ENCODE results near the gene SARDH.
A peak's percentile ranks its signal among the peaks of the same experiment; 100 is the strongest.
"Not testable (repeated sequence)": the region's sequence is repeated elsewhere in the genome, so short reads cannot be mapped to it uniquely, and the experiment has no call there.

The SARDH gene

DNA sequence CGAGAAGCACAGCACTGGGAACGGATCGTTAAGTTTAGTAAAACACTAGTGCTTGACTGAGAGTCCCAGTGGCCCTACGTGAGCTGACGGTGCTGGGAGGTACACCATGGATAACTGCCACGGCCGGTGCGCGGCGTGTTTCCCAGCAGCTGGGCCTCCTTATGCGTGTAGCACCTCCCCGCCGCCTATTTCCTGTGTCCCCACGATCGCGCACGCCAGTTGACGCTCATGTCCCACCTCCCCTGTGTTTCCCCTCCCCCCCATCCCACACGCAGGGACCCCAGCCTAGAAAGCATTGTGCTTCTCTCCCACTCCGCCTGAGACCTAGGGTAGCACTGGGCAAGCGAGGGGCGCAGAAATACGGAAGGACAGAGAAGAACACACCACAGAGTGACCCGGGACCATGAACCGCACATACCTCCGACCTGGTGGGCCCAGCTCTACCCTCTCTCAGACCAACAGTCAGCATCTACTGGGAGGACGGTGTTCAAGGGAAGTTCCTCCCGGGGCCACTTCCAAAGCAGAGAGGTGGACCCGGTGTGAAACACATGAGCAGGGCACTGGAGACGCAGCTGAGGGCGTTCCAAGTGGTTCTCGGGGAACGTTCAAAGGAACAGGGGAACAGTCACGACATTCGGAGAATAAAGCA lies 56.4 kb downstream of the SARDH start:
- DNase-seq: no peak

DNA sequence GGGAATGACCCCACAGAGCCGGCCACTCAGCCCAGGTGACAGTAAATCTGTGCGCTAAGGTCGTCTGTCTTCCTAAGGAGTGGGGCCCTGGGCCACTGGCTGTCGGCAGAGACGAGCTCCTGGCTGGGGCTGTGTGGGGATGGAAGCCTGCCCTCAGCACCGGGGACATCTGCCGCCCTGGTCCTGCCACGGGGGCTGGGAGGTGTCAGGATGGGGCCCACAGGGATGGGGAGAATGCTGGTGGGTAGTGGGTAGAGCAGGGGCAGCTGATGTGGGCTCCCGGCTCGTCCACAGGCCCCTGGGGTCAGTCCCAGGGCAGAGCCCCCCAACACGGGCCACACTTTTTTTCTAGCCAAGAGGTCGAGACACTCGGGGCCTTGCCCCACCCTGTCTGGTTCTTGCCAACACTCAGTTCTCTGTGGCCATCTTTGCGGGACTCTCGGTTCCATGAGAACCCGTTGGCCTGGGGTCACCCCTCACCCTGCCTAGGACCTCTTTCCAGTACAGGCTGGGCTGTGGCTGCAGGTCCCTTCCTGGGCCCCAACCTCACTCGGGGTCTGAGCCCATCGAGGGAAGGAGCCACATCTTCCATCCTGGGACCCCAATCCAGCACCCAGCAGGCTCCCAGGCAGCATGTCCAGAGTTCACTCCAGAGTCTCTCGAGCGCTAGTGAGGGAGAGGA lies 57.0 kb downstream of the SARDH start:
- DNase-seq: no peak

DNA sequence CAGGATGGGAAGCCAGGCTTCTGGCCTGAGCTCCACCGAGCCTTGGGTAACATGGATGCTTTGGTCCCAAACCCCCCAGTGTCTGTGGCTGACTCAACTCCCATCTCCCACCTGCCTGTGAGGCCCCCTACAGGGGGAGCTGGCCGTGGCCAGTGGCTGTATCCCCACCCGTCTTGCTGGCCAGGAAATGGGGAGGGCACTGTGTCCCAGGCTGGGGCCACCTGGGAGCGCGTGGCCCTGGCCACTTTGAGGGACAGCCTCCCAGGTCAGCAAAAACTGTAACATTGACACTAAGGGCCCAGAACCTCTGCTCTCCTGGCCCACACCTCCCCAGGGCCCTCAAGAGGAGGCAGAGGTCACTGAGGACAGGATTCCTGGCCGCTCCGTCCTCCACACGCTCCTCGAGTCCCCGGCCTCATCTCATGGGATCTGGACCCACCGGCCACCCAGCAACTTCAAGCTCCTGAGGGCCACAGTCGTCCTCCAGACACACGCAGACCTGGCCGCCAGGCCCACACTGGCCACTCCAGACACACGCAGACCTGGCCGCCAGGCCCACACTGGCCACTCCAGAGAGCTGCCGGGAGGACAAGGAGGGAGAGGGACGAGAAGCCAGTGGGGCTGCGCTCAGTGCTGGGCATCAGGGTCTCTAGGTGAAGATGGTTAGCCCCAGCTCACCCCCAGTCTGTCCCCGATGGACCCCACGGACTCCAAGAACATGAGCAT lies 57.7 kb downstream of the SARDH start:
- DNase-seq: no peak

DNA sequence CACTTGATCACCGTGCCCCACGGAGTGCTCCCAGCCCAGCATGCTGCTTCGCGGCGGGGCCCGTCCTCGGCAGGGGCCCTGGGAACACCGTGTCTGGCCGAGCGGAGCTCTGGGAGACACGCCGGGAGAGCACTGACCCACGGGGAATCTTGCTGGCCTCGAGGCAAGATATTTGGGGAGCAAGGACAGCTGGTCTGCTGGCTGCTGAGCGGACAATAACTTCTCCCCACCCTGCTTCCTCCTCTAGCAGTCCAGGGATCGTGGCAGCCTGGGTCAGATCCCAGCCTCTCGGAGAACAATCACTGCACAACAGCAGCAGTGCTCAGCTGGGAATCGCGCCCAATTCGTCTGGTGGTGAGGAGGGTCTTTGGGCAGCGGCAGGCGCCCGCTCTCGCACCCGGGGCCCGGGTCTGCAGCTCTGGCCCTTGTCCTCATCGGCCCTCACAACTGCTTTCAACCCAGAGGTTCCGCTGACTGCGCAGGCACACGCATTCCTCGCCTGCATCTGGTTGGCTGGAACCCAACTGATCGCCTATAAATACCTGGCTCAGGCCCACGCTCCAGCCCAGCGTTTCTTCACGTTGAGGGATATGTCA lies 58.6 kb downstream of the SARDH start:
- no peak for DNase-seq

DNA sequence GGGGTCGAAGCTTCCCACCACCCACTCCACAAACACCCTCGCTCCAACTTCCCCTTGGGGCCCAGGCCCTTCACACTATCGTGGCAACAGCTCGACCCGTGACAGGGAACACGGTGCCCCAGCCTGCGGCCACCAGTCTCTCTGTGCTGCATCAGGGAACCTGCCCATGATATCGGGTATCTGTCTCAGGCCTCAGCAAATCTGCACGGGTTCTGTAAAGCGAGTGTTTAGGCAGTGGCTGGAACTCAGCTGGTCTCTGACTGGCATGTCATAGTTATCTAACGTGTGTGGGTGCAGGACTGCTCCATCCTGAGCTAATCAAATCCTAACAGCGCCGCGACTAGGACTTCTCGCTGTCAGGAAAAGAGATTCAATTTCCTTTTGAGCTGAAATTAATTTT lies 59.1 kb downstream of the SARDH start:
- no peak for DNase-seq

DNA sequence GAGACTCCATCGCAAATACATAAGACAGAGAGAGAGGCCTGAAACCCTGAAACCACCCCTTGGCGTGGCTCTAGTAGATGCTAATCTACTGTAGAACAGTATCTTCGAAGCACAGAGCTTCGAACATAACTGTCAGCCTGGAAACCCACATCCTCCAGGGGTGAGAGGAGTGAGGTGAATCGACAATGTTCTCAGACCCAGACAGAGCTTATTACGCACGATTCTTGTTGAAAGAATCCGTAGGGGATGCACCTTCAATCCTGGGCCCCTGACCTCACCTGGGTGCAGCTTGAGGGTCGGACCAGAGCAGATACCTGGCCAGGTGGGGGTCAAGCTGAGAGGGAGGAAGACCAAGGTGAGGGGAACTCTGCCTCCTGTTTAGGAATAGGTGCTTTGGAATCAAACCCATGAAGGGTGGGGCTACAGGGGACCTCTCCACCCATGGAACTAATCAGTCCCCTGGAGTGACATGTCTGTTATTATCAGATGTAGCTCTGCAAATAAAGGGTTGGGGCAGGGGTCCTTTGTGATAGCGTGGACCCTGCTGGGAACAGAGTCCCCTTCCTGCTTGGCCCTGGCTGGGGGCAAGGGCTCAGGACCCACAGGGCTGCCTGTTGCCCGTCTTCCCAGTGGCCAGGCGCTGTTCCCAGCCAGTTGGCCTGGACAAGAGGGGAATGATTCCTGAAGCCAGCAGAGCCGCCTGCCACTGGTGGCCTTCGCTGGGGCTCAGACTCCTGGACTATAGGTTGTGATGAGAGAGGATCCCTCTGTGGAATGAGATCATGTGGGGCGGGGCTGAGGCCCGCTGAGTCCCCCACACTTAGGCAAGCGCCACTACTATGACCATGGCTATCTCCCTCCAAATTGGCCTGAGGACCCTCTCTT lies 60.8 kb downstream of the SARDH start:
- DNase-seq: no peak

DNA sequence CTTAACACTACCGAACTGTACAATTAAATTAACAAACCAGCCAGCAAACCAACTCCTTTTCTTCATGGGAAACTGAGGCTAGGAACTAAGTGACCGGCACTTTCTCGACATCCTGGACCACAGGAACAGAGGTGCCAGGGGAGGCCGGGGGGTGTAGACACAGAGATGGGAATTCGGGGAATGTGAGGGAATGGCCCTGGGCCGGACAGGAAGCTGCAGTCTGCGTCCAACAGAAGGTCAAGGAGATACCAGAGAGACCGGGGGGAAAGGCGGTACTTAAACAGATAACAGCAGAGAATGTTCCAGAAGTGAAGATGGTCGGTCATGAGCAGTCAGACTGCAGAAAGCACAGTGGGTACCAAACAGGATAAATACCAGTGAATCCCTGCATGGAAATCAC lies 61.7 kb downstream of the SARDH start:
- no peak for DNase-seq

DNA sequence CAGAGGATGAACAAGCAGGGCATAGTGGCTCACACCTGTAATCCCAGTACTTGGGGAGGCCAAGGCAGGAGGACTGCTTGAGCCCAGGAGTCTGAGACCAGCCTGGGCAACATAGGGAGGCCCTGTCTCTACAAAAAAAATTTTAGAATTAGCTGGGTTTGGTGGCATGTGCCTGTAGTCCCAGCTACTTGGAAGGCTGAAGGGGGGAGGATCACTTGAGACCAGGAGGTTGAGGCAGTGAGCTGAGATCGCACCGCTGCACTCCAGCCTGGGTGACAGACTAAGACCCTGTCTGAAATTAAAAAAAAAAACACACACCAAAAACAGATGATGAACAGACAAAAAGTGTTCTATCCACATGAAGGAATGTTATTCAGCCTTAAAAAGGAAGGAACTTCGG lies 62.4 kb downstream of the SARDH start:
- DNase-seq: not testable (repeated sequence)

DNA sequence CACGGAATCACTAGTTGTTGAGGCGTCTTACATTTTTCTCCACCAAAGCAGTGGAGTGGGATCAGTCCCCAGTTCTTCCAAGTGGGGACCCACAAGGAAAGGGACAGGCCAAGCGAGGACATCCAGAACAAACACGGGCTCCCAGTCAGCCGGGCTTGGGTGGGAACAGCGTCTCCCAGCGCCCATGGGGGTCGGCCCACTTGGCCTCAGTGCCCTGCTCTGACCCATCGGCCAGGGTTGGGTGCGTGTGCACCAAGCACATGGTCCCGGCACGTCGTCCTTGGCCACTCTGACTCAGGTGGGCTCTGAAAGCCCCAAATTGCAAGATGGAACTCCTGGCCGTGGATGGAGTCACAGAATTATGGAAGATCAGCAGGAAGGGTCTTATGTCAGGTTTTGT lies 64.1 kb downstream of the SARDH start:
- DNase-seq: no peak

DNA sequence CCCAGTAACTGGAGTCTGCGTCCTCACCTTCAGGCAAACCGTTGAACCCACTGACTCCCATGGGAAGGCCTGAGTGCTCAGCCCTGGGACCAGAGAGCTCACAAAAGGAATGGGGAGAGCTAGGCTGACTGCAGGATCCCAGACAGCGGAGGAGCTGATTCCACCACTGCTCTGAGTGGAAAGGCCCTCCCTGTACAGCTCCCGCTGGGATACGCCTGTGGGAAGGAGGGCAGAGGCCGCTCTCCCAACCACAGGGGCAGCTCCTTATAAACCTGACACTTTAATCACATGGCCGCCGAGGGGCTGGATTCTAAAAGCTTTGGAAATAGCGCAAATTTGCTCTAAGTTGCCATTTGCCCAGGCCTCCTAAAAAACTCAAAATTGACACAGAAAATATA lies 64.9 kb downstream of the SARDH start:
- no peak for DNase-seq

DNA sequence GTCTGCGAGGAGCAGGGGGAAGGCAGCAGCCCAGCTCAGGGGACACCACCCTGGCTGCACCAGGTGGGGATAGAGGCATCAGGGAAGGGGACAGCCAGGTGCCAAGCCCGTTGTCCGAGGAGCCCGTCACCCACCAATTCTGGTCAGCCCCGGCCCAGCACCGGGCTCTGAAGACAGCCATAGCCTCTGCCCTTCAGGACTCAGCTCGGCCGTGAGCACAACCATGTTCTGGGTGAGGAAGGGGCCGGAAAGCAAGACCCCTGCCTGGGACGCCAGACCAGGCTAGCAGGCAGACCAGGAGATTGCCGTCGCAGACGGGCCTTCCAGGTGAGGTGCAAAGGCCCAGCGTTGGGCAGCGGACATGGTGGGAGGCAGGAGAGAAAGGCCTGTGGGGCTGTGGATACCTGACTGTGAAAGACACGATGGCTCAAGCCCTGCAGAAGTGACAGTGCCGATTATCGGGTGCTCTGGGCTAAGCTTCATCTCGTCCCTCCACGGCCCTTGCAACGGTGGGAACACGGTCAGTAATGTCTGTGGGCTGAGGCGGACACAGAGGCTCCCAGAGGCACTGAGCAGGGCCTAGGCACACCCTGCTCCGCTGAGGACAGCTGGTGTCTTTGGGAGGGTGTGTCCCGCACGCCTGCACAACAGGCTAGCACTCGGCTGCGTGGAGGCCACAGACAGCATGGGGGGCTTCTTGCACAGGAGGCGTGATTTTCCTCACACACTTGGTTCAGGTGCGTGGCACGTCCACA lies 65.5 kb downstream of the SARDH start:
- no peak for DNase-seq

DNA sequence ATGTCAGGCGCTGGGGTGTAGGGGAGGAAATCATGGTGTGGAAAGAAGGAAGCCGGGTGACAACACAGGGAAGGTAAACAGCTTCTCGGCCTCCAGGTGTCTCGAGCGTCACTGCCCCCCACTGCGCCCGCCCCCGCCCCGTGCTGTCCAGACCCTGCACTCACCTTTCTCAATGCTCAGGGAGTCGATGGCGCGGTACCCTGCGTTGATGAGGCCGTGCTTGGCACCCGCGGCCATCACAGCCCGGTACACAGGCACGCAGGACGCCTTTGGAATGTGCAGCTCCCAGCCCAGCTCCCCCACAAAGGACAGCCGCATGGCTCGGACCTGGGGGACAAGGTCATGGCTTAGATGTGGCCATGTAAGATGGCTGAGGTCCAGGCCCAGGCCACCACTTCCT lies 66.8 kb downstream of the SARDH start:
- no peak for DNase-seq

DNA sequence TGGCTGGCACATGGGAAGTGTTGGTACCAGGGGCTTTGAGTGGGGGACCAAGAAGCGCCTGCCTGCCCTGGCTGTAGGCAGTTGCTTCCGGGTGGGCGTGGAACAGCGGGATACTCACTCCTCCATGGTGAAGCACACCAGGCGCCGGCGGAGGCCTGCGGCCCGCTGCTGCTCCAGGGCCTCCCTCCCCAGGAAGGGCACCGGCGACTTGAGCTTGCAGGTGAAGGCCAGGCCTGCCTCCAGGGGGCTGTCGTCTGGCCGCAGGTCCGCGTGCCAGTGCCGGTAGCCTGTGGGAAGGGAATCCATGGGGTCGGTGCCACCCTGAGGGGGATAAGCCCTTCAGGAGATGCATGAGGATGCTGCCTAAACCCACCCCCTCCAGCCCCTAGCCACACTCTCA lies 67.7 kb downstream of the SARDH start:
- no peak for DNase-seq

DNA sequence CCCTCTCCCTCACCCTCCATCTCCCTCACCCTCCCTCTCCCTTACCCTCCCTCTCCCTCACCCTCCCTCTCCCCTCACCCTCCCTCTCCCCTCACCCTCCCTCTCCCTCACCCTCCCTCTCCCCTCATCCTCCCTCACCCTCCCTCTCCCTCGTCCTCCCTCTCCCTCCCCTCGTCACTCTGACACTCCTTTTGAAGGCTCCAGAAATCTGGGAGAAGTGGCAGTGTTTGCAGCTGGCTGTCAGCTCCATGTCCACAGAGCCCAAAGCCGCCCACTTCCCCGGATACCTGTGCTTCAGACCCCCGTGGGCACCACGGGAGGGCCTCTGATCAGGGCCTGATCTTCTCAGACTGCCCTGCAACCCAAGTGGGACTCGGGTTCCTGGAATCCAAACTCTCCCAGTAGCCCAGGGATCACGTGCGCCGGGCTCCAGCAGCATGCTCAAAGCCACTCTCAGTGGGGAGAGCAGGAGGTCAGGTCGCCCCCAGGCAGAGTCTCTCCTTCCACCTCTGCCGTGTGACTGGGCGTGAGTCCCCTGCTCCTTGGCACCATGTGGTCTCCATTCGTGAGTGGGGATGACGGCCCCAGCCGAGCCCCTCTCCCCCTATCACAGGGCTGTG lies 68.9 kb downstream of the SARDH start:
- DNase-seq: no peak

DNA sequence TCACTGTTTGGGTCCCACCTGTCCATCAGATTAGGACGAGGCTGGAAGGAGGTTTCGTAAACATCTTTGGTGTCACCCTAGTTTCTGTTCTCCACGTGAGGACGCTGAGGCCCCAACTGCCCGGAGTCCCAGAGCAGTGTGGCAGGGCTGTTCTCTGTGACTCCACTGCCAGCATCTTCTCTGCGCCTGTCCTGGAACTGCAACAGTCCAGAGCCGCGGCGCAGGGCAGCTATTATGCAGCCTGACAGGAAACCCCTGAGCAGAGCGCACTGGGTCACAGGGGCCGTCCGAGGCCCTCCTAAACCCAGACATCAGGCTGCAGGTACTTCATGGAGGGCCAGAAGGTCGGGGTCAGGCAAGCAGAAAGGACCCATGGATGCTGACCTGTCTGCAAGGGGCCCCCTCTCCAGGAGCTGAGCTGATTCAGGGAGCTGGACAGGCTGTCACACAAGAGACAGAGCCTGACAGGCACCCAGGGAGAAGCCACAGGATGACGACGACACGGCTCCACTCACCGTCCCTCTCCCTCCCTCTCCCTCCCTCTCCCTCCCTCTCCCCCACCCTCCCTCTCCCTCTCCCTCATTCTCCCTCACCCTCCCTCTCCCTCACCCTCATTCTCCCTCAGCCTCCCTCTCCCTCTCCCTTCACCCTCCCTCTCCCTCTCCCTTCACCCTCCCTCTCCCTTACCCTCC lies 70.2 kb downstream of the SARDH start:
- no peak for DNase-seq

DNA sequence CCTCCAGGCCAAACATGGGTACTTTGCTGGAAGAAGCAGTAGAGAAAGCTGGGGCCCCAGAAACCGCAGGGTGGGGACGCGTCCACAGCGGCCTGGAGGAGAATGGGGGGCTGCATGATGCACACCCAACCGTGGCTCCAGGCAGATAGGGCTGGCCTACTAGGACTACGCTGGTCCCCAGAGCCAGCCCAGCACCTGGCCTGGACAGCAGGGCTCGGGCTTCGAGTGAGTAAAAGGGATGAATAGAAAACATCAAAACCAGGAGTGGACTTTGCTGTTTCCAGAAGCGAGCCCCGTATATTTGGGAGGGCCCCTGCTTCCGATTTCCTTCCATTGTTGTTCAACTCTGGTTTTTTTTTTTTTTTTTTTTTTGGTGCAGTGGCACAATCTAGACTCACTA lies 71.3 kb downstream of the SARDH start:
- no peak for DNase-seq

DNA sequence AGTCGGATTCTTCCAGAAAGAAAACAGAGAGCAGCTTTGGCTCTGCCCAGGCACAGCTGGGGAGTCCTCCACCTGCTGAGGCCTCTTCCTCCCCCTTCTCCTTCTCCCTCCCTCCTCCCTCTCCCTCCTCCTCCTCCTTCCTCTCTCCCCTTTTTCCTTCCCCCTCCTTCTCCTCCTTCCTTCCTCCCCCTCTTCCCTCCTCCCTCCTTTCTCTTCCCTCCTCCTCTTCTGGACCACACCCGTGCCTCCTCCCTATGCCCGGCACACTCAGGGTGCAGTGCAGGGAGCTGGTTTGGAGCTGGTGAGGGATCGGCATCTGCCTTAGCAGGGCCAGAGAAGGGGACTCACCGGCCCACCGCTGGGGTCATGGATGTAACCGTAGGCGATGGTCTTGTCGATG lies 71.8 kb downstream of the SARDH start:
- no peak for DNase-seq

DNA sequence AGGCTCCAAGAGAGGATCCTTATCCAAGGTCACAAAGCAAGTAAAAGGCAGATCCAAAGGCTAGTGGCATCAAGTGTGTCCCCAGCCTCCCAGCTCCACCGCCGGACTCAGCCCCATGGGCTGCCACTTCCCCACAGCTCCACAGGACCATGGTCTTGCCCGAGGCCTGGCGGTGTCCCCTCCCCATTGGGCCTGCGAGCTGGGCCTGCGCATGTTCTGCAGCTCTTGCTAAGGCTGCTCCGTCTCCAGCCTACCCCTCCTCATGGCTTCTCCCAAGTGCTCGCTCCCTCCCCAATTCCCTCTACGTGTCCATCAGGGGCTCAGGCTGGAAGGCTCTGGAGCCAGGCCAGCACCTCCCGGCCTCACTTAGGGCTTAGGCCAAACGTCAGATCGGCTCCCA lies 72.6 kb downstream of the SARDH start:
- DNase-seq: no peak

DNA sequence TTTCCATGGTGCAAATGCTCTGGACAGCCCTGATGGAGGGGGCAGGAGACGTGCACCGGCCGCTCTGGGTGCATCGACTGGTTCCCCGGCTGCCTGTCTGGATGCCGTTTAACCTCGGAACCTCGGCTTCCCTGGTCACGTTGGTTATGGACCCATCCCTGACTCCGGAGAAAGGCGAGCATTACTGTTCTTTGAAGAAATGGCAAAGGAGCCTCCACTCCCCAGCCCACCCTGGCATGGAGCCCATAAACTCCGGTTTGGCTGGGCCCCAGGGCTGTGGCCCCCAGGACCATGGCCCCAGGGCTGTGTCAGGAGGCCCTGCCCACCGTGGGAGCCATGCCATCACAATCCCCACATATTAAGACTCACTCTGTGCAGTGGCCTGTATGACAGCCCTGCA lies 73.1 kb downstream of the SARDH start:
- no peak for DNase-seq

DNA sequence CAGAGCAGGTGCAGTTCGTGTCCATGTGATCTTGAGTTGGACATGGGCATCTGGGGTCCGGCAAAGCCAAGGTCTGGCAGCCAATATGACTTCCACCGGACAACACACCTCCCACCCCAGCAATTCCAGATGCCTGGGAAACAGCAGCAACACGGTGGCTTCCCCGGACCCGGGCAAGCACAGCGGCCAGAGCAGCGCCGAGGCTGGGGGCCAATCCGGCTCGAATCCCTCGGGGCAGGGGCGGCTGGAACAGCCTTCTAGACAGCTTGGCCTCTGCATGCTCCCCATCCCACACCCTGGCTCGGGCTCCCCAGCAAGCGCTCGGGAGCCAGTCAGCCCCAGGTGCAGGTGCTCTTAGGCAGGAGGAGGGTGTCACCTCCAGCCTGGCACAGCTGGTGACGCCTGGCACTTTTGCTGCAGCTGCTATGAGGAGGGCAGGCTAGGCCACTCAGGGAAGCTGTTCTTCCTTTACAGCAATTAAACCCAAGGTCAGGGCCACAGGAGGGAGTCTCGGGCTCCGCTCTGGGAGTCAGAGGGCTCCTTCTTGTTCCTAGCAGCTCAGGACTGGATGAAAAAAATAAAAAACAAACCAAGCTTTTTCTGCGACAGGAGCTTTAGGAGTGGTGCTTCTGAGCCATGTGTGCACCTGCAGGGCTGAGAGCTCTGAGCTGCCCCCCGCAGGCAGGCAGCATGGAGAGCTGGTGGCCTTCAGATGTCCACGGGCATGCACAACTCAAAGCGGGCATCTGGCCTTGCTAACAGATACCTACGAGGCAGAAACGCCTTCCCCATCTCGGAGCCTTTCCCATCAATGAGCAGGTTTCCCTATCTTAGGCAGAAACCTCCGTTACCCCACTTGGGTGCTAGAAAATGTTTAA lies 73.7 kb downstream of the SARDH start:
- DNase-seq: peak; percentile 79

Measured in RPMI8226 (cell line).